HEK293 (cell line): ENCODE data around the gene UGT2A1.

Source experiments
- CTCF ChIA-PET: fragments of 350-600 bp; formaldehyde crosslinking; extraction: SDS; loops from one replicate; lab custom pipeline; 2021; ENCODE audit warnings: antibody characterized with exemption; lab: Yijun Ruan, JAX
- POLR2A ChIA-PET: fragments of 300-600 bp; formaldehyde crosslinking; extraction: SDS; loops from one replicate; lab custom pipeline; 2020; ENCODE audit warnings: antibody characterized with exemption, inconsistent platforms; lab: Yijun Ruan, JAX
- H3K27ac ChIP-seq: fragments of 200-500 bp; sonication (Bioruptor generic); 2 replicates; pipeline ENCODE4 v1.5.1; 2014; ENCODE audit warnings: low read depth, low read length, control low read depth, inconsistent platforms; ENCODE audit errors: extremely low read depth
- H3K36me3 ChIP-seq, 2 experiments: fragments of 200-500 bp in 1 of 2; sonication (Bioruptor generic) in 1 of 2; 1 replicate in 1 of 2; 2 replicates in 1 of 2; pipeline ENCODE4 v1.5.1; 2014 to 2017; ENCODE audit warnings: inconsistent platforms in 2 of 2, low read length in 2 of 2; ENCODE audit not compliant: control insufficient read depth in 2 of 2, insufficient read depth in 1 of 2
- H3K4me1 ChIP-seq: fragments of 200-500 bp; sonication (Bioruptor generic); 2 replicates; pipeline ENCODE4 v1.5.1; 2014; ENCODE audit warnings: mild to moderate bottlenecking, low read length, inconsistent platforms; ENCODE audit not compliant: control insufficient read depth, insufficient read depth
- H3K4me3 ChIP-seq: 2 replicates; pipeline ENCODE4 v1.5.1; 2011; ENCODE audit warnings: low read depth, mild to moderate bottlenecking, control low read depth, low read length, moderate library complexity
- H3K9me3 ChIP-seq: fragments of 200-500 bp; sonication (Bioruptor generic); 2 replicates; pipeline ENCODE4 v1.5.1; 2014; ENCODE audit warnings: low read depth, low read length, inconsistent platforms; ENCODE audit not compliant: control insufficient read depth, insufficient read depth
- HOXD13 ChIP-seq: sonication (generic); formaldehyde crosslinking; IDR thresholded peaks from 2 replicates; pipeline ENCODE4 v1.8.0; 2022; ENCODE audit warnings: missing genetic modification reagents, borderline replicate concordance
- KLF16 ChIP-seq: fragments of 450-650 bp; formaldehyde crosslinking; IDR thresholded peaks from 2 replicates; pipeline ENCODE4 v1.5.1; 2017; ENCODE audit warnings: missing biosample characterization, missing genetic modification characterization
- PRDM1 ChIP-seq: fragments of 450-650 bp; formaldehyde crosslinking; IDR thresholded peaks from 2 replicates; pipeline ENCODE4; 2016; ENCODE audit warnings: missing biosample characterization, missing genetic modification characterization
- SCRT1 ChIP-seq: fragments of 450-650 bp; formaldehyde crosslinking; IDR thresholded peaks from 2 replicates; pipeline ENCODE4 v1.5.1; 2016; ENCODE audit warnings: missing biosample characterization, missing genetic modification characterization, borderline replicate concordance
- SETDB1 ChIP-seq: IDR thresholded peaks from one replicate; pipeline ENCODE4 v1.6.1; 2017; ENCODE audit warnings: mild to moderate bottlenecking, low read length, moderate library complexity, mixed read lengths; ENCODE audit not compliant: insufficient read length
- TRIM28 ChIP-seq: IDR thresholded peaks from 2 replicates; pipeline ENCODE4 v1.6.1; 2011; ENCODE audit warnings: low read length, control low read depth, borderline replicate concordance
- ZBTB20 ChIP-seq: fragments of 450-650 bp; formaldehyde crosslinking; IDR thresholded peaks from 2 replicates; pipeline ENCODE4 v1.5.1; 2016; ENCODE audit warnings: missing biosample characterization, missing genetic modification characterization
- ZNF16 ChIP-seq: fragments of 450-650 bp; formaldehyde crosslinking; IDR thresholded peaks from 2 replicates; pipeline ENCODE4 v1.5.1; 2016; ENCODE audit warnings: low read depth, missing biosample characterization, missing genetic modification characterization
- ZNF202 ChIP-seq: fragments of 450-650 bp; formaldehyde crosslinking; IDR thresholded peaks from 2 replicates; pipeline ENCODE4 v1.5.1; 2016; ENCODE audit warnings: missing biosample characterization, missing genetic modification characterization, borderline replicate concordance
- ZNF214 ChIP-seq: fragments of 450-650 bp; formaldehyde crosslinking; IDR thresholded peaks from 2 replicates; pipeline ENCODE4 v1.5.1; 2017; ENCODE audit warnings: missing biosample characterization, mild to moderate bottlenecking, missing genetic modification characterization, borderline replicate concordance
- ZNF223 ChIP-seq: fragments of 450-650 bp; formaldehyde crosslinking; IDR thresholded peaks from 2 replicates; pipeline ENCODE4 v1.5.1; 2016; ENCODE audit warnings: missing biosample characterization, missing genetic modification characterization
- ZNF302 ChIP-seq: fragments of 450-650 bp; formaldehyde crosslinking; IDR thresholded peaks from 2 replicates; pipeline ENCODE4 v1.5.1; 2016; ENCODE audit warnings: missing biosample characterization, missing genetic modification characterization, low read depth
- ZNF530 ChIP-seq: fragments of 450-650 bp; formaldehyde crosslinking; IDR thresholded peaks from 2 replicates; pipeline ENCODE4 v1.5.1; 2016; ENCODE audit warnings: low read depth, missing biosample characterization, missing genetic modification characterization
- TF ChIP-seq, protein P1 (sequence below): fragments of 450-650 bp; formaldehyde crosslinking; IDR thresholded peaks from 2 replicates; pipeline ENCODE4 v1.5.1; 2016; ENCODE audit warnings: missing biosample characterization, missing genetic modification characterization, borderline replicate concordance
- TF ChIP-seq, protein P2 (sequence below): fragments of 450-650 bp; formaldehyde crosslinking; conservative IDR thresholded peaks from 2 replicates; pipeline ENCODE4 v1.5.1; 2016; ENCODE audit warnings: low read depth, missing biosample characterization, missing genetic modification characterization
- TF ChIP-seq, protein P3 (sequence below): fragments of 450-650 bp; formaldehyde crosslinking; IDR thresholded peaks from 2 replicates; pipeline ENCODE4 v1.5.1; 2016; ENCODE audit warnings: missing biosample characterization, missing genetic modification characterization
- TF ChIP-seq, protein P4 (sequence below): fragments of 450-650 bp; formaldehyde crosslinking; IDR thresholded peaks from 2 replicates; pipeline ENCODE4 v1.5.1; 2017; ENCODE audit warnings: missing biosample characterization, mild to moderate bottlenecking, missing genetic modification characterization, moderate library complexity
- TF ChIP-seq, protein P5 (sequence below): fragments of 450-650 bp; formaldehyde crosslinking; IDR thresholded peaks from 2 replicates; pipeline ENCODE4 v1.5.1; 2016; ENCODE audit warnings: missing biosample characterization, missing genetic modification characterization
- TF ChIP-seq, protein P6 (sequence below): fragments of 450-650 bp; formaldehyde crosslinking; IDR thresholded peaks from 2 replicates; pipeline ENCODE4 v1.5.1; 2016; ENCODE audit warnings: missing biosample characterization, missing genetic modification characterization

UGT2A1 gene

DNA sequence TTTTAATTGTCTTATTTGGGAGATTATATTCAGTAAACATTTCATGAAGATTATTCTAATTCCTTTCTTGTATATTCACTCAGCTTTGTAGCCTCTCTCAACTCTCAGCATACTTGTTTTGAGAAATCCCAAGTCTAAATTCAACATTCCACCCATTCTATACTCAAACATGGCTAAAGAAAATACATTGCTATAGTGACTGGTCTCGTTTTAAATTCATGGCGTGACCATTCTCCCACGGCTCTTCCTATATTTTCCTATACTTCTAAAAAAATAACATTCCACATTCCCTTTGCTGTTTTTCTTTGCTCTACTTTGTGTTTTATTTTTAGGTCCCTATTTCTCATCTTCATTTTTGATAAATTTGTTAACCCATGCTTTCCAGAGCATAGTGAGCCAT is 49.2 kb upstream of the UGT2A1 start:
- no peaks in the 10 kb centered on the region for H3K36me3 ChIP-seq
- ChIA-PET CTCF (interaction anchor here (0.9 kb wide), 1 partner anchor 11 kb away, joined by 5 read pairs; no protein-coding TSS in a partner anchor), POLR2A (no interaction called here)
- no peak overlapping the region for H3K4me3 ChIP-seq
- no peak overlapping the region for H3K27ac ChIP-seq
- TF ChIP-seq ZNF214 = no peak
- TF ChIP-seq ZNF302 = no peak
- TF ChIP-seq SCRT1 = no peak
- TF ChIP-seq ZNF202 (tag by site-specific recombination) = no peak
- no peak for TF ChIP-seq TRIM28
- TF ChIP-seq KLF16 = no peak
- TF ChIP-seq, protein P1, sequence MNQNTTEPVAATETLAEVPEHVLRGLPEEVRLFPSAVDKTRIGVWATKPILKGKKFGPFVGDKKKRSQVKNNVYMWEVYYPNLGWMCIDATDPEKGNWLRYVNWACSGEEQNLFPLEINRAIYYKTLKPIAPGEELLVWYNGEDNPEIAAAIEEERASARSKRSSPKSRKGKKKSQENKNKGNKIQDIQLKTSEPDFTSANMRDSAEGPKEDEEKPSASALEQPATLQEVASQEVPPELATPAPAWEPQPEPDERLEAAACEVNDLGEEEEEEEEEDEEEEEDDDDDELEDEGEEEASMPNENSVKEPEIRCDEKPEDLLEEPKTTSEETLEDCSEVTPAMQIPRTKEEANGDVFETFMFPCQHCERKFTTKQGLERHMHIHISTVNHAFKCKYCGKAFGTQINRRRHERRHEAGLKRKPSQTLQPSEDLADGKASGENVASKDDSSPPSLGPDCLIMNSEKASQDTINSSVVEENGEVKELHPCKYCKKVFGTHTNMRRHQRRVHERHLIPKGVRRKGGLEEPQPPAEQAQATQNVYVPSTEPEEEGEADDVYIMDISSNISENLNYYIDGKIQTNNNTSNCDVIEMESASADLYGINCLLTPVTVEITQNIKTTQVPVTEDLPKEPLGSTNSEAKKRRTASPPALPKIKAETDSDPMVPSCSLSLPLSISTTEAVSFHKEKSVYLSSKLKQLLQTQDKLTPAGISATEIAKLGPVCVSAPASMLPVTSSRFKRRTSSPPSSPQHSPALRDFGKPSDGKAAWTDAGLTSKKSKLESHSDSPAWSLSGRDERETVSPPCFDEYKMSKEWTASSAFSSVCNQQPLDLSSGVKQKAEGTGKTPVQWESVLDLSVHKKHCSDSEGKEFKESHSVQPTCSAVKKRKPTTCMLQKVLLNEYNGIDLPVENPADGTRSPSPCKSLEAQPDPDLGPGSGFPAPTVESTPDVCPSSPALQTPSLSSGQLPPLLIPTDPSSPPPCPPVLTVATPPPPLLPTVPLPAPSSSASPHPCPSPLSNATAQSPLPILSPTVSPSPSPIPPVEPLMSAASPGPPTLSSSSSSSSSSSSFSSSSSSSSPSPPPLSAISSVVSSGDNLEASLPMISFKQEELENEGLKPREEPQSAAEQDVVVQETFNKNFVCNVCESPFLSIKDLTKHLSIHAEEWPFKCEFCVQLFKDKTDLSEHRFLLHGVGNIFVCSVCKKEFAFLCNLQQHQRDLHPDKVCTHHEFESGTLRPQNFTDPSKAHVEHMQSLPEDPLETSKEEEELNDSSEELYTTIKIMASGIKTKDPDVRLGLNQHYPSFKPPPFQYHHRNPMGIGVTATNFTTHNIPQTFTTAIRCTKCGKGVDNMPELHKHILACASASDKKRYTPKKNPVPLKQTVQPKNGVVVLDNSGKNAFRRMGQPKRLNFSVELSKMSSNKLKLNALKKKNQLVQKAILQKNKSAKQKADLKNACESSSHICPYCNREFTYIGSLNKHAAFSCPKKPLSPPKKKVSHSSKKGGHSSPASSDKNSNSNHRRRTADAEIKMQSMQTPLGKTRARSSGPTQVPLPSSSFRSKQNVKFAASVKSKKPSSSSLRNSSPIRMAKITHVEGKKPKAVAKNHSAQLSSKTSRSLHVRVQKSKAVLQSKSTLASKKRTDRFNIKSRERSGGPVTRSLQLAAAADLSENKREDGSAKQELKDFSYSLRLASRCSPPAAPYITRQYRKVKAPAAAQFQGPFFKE = no peak
- TF ChIP-seq HOXD13 (CRISPR knock-in tag) = no peak
- TF ChIP-seq, protein P2, sequence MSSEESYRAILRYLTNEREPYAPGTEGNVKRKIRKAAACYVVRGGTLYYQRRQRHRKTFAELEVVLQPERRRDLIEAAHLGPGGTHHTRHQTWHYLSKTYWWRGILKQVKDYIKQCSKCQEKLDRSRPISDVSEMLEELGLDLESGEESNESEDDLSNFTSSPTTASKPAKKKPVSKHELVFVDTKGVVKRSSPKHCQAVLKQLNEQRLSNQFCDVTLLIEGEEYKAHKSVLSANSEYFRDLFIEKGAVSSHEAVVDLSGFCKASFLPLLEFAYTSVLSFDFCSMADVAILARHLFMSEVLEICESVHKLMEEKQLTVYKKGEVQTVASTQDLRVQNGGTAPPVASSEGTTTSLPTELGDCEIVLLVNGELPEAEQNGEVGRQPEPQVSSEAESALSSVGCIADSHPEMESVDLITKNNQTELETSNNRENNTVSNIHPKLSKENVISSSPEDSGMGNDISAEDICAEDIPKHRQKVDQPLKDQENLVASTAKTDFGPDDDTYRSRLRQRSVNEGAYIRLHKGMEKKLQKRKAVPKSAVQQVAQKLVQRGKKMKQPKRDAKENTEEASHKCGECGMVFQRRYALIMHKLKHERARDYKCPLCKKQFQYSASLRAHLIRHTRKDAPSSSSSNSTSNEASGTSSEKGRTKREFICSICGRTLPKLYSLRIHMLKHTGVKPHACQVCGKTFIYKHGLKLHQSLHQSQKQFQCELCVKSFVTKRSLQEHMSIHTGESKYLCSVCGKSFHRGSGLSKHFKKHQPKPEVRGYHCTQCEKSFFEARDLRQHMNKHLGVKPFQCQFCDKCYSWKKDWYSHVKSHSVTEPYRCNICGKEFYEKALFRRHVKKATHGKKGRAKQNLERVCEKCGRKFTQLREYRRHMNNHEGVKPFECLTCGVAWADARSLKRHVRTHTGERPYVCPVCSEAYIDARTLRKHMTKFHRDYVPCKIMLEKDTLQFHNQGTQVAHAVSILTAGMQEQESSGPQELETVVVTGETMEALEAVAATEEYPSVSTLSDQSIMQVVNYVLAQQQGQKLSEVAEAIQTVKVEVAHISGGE (tag by site-specific recombination) = no peak
- no peaks in the 10 kb centered on the region for H3K4me1 ChIP-seq
- no peaks in the 10 kb centered on the region for H3K9me3 ChIP-seq

DNA sequence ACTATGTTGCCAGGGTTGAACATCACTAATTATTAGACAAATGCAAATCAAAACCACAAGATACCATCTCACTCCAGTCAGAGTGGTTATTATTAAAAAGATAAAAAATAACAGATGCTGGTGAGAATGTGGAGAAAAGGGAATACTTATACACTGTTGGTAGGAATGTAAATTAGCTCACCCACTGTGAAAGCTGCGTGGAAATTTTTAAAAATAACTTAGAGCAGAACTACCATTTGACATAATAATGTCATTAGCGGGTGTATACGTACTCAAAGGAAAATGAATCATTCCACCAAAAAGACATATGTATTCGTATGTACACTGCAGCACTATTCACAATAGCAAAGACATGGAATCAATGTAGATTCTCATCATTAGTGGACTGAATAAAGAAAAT is 48.6 kb upstream of the UGT2A1 start:
- ChIA-PET CTCF (interaction anchor here (0.9 kb wide), 1 partner anchor 11 kb away, joined by 5 read pairs; no protein-coding TSS in a partner anchor), POLR2A (no interaction called here)
- H3K4me1 ChIP-seq = no peaks in the 10 kb centered on the region
- no peak overlapping the region for H3K27ac ChIP-seq
- no peaks in the 10 kb centered on the region for H3K36me3 ChIP-seq
- H3K4me3 ChIP-seq = no peak overlapping the region
- no peaks in the 10 kb centered on the region for H3K9me3 ChIP-seq
- TF ChIP-seq ZNF16 (no peak), HOXD13 (CRISPR knock-in tag) (no peak), ZBTB20 (tag by site-specific recombination) (no peak), SETDB1 (no peak), PRDM1 (no peak), ZNF530 (tag by site-specific recombination) (no peak), ZNF223 (tag by site-specific recombination) (no peak)
- TF ChIP-seq, protein P3, sequence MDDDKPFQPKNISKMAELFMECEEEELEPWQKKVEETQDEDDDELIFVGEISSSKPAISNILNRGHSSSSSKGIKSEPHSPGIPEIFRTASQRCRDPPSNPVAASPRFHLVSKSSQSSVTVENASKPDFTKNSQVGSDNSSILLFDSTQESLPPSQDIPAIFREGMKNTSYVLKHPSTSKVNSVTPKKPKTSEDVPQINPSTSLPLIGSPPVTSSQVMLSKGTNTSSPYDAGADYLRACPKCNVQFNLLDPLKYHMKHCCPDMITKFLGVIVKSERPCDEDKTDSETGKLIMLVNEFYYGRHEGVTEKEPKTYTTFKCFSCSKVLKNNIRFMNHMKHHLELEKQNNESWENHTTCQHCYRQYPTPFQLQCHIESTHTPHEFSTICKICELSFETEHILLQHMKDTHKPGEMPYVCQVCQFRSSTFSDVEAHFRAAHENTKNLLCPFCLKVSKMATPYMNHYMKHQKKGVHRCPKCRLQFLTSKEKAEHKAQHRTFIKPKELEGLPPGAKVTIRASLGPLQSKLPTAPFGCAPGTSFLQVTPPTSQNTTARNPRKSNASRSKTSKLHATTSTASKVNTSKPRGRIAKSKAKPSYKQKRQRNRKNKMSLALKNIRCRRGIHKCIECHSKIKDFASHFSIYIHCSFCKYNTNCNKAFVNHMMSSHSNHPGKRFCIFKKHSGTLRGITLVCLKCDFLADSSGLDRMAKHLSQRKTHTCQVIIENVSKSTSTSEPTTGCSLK (tag by site-specific recombination) = no peak
- TF ChIP-seq, protein P4, sequence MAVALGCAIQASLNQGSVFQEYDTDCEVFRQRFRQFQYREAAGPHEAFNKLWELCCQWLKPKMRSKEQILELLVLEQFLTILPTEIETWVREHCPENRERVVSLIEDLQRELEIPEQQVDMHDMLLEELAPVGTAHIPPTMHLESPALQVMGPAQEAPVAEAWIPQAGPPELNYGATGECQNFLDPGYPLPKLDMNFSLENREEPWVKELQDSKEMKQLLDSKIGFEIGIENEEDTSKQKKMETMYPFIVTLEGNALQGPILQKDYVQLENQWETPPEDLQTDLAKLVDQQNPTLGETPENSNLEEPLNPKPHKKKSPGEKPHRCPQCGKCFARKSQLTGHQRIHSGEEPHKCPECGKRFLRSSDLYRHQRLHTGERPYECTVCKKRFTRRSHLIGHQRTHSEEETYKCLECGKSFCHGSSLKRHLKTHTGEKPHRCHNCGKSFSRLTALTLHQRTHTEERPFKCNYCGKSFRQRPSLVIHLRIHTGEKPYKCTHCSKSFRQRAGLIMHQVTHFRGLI (tag by site-specific recombination) = no peak
- TF ChIP-seq, protein P5, sequence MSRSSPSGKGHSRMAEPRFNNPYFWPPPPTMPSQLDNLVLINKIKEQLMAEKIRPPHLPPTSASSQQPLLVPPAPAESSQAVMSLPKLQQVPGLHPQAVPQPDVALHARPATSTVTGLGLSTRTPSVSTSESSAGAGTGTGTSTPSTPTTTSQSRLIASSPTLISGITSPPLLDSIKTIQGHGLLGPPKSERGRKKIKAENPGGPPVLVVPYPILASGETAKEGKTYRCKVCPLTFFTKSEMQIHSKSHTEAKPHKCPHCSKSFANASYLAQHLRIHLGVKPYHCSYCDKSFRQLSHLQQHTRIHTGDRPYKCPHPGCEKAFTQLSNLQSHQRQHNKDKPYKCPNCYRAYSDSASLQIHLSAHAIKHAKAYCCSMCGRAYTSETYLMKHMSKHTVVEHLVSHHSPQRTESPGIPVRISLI (tag by site-specific recombination) = no peak
- TF ChIP-seq, protein P6, sequence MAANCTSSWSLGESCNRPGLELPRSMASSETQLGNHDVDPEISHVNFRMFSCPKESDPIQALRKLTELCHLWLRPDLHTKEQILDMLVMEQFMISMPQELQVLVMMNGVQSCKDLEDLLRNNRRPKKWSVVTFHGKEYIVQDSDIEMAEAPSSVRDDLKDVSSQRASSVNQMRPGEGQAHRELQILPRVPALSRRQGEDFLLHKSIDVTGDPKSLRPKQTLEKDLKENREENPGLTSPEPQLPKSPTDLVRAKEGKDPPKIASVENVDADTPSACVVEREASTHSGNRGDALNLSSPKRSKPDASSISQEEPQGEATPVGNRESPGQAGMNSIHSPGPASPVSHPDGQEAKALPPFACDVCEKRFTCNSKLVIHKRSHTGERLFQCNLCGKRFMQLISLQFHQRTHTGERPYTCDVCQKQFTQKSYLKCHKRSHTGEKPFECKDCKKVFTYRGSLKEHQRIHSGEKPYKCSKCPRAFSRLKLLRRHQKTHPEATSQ = no peak
